B cell (primary cell): ENCODE data around the gene PSKH1. TPM values are rescaled to one million over a fixed set of nuclear protein-coding genes. Genes with fewer than 3 reads are reported as not detected.

Source experiments
- ATAC-seq: fragments of 200-7000 bp; cut with Tn5 transposase; one replicate; pipeline ENCODE4 v1.10.0; 2021; ENCODE audit warnings: low read depth, mild to moderate bottlenecking, moderate number of reproducible peaks, moderate library complexity
- CTCF ChIA-PET: fragments of 350-600 bp; sonication (Branson Sonifier 250); formaldehyde crosslinking; loops from one replicate; lab custom pipeline; 2021; ENCODE audit warnings: antibody characterized with exemption, inconsistent platforms; lab: Charles Lee
- POLR2A ChIA-PET: fragments of 350-600 bp; sonication (Branson Sonifier 250); formaldehyde crosslinking; loops from one replicate; lab custom pipeline; 2021; ENCODE audit warnings: antibody characterized with exemption; lab: Charles Lee
- DNase-seq: peaks from one replicate; pipeline ENCODE4 v3.0.0; 2013
- H2AFZ ChIP-seq: 2 replicates; pipeline ENCODE4 v1.6.1; 2012; ENCODE audit warnings: mild to moderate bottlenecking, low read depth, low read length; ENCODE audit not compliant: insufficient read depth, poor library complexity, severe bottlenecking
- H3K27ac ChIP-seq, 2 donors: 1 replicate in 1 of 2; 2 replicates in 1 of 2; pipeline ENCODE4 v1.5.1; 2012 to 2013; ENCODE audit warnings: low read length in 2 of 2, mild to moderate bottlenecking in 2 of 2, moderate library complexity in 1 of 2
- H3K27me3 ChIP-seq, 4 experiments: fragments of 200-600 bp in 1 of 4; sonication (generic) in 1 of 4; replicated peaks in 1 of 4; 1 replicate in 2 of 4; 2 replicates in 2 of 4; pipeline versions ENCODE4 v1.6.1 to v1.7.0; 2013 to 2016; ENCODE audit warnings: low read length in 3 of 4, mild to moderate bottlenecking in 2 of 4, mixed read lengths in 1 of 4, moderate library complexity in 1 of 4; ENCODE audit not compliant: insufficient read depth in 4 of 4, control insufficient read depth in 3 of 4; ENCODE audit errors: control extremely low read depth in 1 of 4
- H3K36me3 ChIP-seq, 2 experiments: replicated peaks in 1 of 2; 1 replicate in 1 of 2; 2 replicates in 1 of 2; pipeline versions ENCODE4 v1.6.1 to v1.7.1; 2013; ENCODE audit warnings: low read length in 1 of 2; ENCODE audit not compliant: insufficient read depth in 2 of 2, control insufficient read depth in 1 of 2; ENCODE audit errors: control extremely low read depth in 1 of 2, extremely low read depth in 1 of 2
- H3K4me1 ChIP-seq, 2 donors: fragments of 200-600 bp in 1 of 2; sonication (generic) in 1 of 2; 1 replicate in 1 of 2; 2 replicates in 1 of 2; pipeline versions ENCODE4 v1.5.1 to v1.6.1; 2013 to 2017; ENCODE audit warnings: low read length in 2 of 2; ENCODE audit not compliant: control insufficient read depth in 2 of 2, insufficient read depth in 2 of 2
- H3K4me2 ChIP-seq: replicated peaks from 2 replicates; pipeline ENCODE3; 2012; ENCODE audit warnings: mild to moderate bottlenecking, low read depth, low read length; ENCODE audit not compliant: poor library complexity, severe bottlenecking
- H3K4me3 ChIP-seq, 5 experiments: fragments of 200-600 bp in 1 of 5; sonication (generic) in 1 of 5; 1 replicate in 3 of 5; 2 replicates in 2 of 5; pipeline versions ENCODE4 v1.5.1 to v1.7.0; 2011 to 2016; ENCODE audit warnings: low read length in 4 of 5, mild to moderate bottlenecking in 4 of 5, low read depth in 2 of 5, control low read depth in 1 of 5, moderate library complexity in 1 of 5; ENCODE audit not compliant: insufficient read depth in 1 of 5; ENCODE audit errors: control extremely low read depth in 1 of 5, extremely low read depth in 1 of 5
- H3K79me2 ChIP-seq: fragments of 200-600 bp; sonication (generic); one replicate; pipeline ENCODE4 v1.6.0; 2016; ENCODE audit warnings: low read length; ENCODE audit not compliant: control insufficient read depth, insufficient read depth
- H3K9ac ChIP-seq: fragments of 200-600 bp; sonication (generic); 2 replicates; pipeline ENCODE4 v1.6.1; 2017; ENCODE audit warnings: mild to moderate bottlenecking, low read length, moderate library complexity
- H3K9me3 ChIP-seq, 3 donors: one replicate each; pipeline versions ENCODE4 v1.6.1 to v1.7.1; 2013; ENCODE audit warnings: low read length in 2 of 3; ENCODE audit not compliant: control insufficient read depth in 2 of 3, insufficient read depth in 1 of 3; ENCODE audit errors: control extremely low read depth in 1 of 3
- H4K20me1 ChIP-seq: 2 replicates; pipeline ENCODE4 v1.6.0; 2012; ENCODE audit warnings: mild to moderate bottlenecking, low read length; ENCODE audit not compliant: insufficient read depth, control insufficient read depth, poor library complexity, severe bottlenecking
- H3K27ac Mint-ChIP-seq: one replicate; pipeline ENCODE4 v1.8.0; 2021; ENCODE audit warnings: mixed read lengths
- H3K27me3 Mint-ChIP-seq: one replicate; pipeline ENCODE4 v1.8.0; 2021; ENCODE audit warnings: mixed read lengths
- H3K4me1 Mint-ChIP-seq: one replicate; pipeline ENCODE4 v1.8.0; 2021; ENCODE audit warnings: mixed read lengths
- H3K4me3 Mint-ChIP-seq: one replicate; pipeline ENCODE4 v1.8.0; 2021; ENCODE audit warnings: mixed read lengths
- H3K9me3 Mint-ChIP-seq: one replicate; pipeline ENCODE4 v1.8.0; 2022; ENCODE audit warnings: mixed read lengths; ENCODE audit not compliant: insufficient read depth
- EZH2 ChIP-seq: IDR thresholded peaks from 2 replicates; pipeline ENCODE4 v1.6.1; 2012; ENCODE audit warnings: borderline replicate concordance, low read depth, mild to moderate bottlenecking, moderate library complexity, low read length; ENCODE audit not compliant: insufficient read depth, poor library complexity, severe bottlenecking
- WGBS: methylation state at CpG from one replicate; pipeline ENCODE4 v1.1.5; 2013; ENCODE audit warnings: missing lambda C conversion rate; ENCODE audit not compliant: insufficient coverage; 5-methylcytosine and 5-hydroxymethylcytosine counted together
- intact Hi-C: fragments of 100-400 bp; cut with micrococcal nuclease; formaldehyde crosslinking; loops from one replicate; pipeline ENCODE4 v1.10.0; 2022
- polyA plus RNA-seq: library from polyadenylated mRNA; depleted of rRNA; stranded (reverse); fragments of >200 nt; gene quantifications from 2 replicates; pipeline ENCODE4 v1.2.3, GENCODE V29; 2012
- total RNA-seq, 2 donors: library from RNA; stranded (reverse); fragments of 120-200 nt in 1 of 2; gene quantifications; 1 replicate in 1 of 2; 2 replicates in 1 of 2; pipeline versions ENCODE4 v1.2.3 to v1.2.4, GENCODE V29; 2013 to 2022
- TF ChIP-seq, protein P1 (sequence below): fragments of 200-600 bp; IDR thresholded peaks from one replicate; pipeline ENCODE4 v1.8.0; 2022; ENCODE audit warnings: antibody characterized with exemption, mild to moderate bottlenecking

PSKH1 gene
- total and polyA plus RNA-seq, 2 donors (not counting 1 experiment from before 2014, with no cell fraction given): 20.1 to 29.1 TPM

DNA sequence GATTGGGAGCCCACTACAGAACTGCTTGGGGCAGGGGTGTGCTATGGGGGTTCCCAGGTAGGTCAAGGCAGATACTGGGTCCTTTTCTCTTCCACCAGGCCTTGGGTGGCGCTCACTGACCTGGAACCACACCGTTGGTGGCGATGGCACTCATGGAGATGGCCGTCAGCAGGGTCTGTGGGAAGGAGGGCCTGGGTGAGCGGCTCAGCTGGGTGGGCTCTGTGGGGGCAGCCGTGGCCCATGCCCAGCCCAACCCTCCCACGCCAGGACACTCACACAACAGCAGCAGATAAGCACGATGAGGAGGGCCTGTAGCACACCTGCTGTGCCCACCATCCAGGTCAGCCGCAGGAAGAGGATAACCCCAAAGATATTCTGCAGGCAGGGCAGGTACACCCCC lies 64.6 kb downstream of the PSKH1 start:
- H3K9me3 ChIP-seq: no peaks in the 10 kb centered on the region
- no peak overlapping the region for H3K4me3 Mint-ChIP-seq
- ChIA-PET CTCF (no interaction called here), POLR2A (no interaction called here)
- H3K27me3 ChIP-seq: no peaks in the 10 kb centered on the region
- H3K9me3 Mint-ChIP-seq: no peaks in the 10 kb centered on the region
- 95% methylated on average over 8 of the region's 9 CpGs for WGBS
- DNase-seq: no peak
- no peak overlapping the region for H3K4me3 ChIP-seq
- TF ChIP-seq, protein P1, sequence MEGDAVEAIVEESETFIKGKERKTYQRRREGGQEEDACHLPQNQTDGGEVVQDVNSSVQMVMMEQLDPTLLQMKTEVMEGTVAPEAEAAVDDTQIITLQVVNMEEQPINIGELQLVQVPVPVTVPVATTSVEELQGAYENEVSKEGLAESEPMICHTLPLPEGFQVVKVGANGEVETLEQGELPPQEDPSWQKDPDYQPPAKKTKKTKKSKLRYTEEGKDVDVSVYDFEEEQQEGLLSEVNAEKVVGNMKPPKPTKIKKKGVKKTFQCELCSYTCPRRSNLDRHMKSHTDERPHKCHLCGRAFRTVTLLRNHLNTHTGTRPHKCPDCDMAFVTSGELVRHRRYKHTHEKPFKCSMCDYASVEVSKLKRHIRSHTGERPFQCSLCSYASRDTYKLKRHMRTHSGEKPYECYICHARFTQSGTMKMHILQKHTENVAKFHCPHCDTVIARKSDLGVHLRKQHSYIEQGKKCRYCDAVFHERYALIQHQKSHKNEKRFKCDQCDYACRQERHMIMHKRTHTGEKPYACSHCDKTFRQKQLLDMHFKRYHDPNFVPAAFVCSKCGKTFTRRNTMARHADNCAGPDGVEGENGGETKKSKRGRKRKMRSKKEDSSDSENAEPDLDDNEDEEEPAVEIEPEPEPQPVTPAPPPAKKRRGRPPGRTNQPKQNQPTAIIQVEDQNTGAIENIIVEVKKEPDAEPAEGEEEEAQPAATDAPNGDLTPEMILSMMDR: no peak
- no peak for TF ChIP-seq EZH2
- H3K9ac ChIP-seq: no peak overlapping the region
- H3K27ac Mint-ChIP-seq: no peak overlapping the region
- no peaks in the 10 kb centered on the region for H3K4me1 Mint-ChIP-seq
- no peaks in the 10 kb centered on the region for H3K27me3 Mint-ChIP-seq
- no peak for ATAC-seq
- H3K79me2 ChIP-seq: peaks cover 12% of the 10 kb centered on the region
- H4K20me1 ChIP-seq: no peaks in the 10 kb centered on the region
- no peak overlapping the region for H2AFZ ChIP-seq
- H3K4me2 ChIP-seq: no peak overlapping the region
- H3K36me3 ChIP-seq: peaks cover 0 to 20% of the 10 kb centered on the region in 2 experiments
- intact Hi-C loops: no loop called here
- no peaks in the 10 kb centered on the region for H3K4me1 ChIP-seq
- no peak overlapping the region for H3K27ac ChIP-seq

DNA sequence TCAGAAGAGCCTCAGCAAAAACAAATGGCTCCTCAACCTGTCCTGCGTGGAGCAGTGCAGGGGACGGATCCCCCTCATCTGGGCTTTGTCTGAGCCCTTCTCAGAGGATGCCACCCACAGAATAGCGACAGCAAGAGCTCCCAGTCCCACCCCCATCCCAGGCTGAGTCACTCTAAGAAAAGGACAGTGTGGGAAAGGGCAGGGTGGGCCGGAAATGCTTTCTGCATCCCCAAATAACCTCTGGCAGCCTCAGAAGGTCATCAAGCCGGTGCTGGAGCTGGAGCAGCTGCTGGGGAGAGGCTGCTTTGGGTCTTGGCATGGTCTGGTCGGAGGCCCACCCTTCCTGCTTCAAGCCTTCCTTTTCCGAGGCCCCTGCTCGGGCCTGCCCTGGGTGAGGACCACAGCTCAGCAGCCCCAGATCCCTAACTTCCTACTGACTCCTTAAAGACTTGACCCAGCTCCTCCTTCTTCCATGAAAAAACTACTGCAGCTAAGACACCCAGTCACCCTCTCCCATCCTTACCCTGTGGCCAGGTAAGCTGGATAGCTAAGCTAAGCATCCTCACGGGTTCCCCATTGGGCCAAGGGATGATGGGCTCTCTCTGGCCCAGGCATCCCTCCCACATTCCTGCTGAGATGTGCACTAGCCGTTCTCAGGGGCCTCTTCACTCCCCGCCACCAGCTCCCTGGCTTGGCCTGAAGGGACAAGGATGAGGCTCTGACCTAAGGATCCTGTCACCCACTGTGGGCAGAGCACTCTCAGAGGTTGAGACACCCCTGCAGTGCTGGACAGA lies 66.7 kb downstream of the PSKH1 start:
- DNase-seq: no peak
- POLR2A ChIA-PET: no interaction called here
- H3K27me3 Mint-ChIP-seq: no peaks in the 10 kb centered on the region

More for the DNA sequence above, 66.7 kb downstream of the PSKH1 start:
- Mint-ChIP-seq H3K9me3 (no peaks in the 10 kb centered on the region), H3K4me1 (no peaks in the 10 kb centered on the region), H3K4me3 (no peak overlapping the region), H3K27ac (no peak overlapping the region)
- WGBS: 97% methylated on average over 9 of the region's 11 CpGs
- TF ChIP-seq, protein P1: no peak
- TF ChIP-seq EZH2: no peak
- Histone ChIP-seq H2AFZ (no peak overlapping the region), H3K9ac (no peak overlapping the region), H4K20me1 (no peaks in the 10 kb centered on the region), H3K4me3 (no peak overlapping the region), H3K4me2 (no peak overlapping the region), H3K27me3 (no peaks in the 10 kb centered on the region), H3K27ac (no peak overlapping the region), H3K9me3 (no peaks in the 10 kb centered on the region), H3K36me3 (peaks cover 0 to 27% of the 10 kb centered on the region in 2 experiments), H3K4me1 (no peaks in the 10 kb centered on the region), H3K79me2 (peaks cover 18% of the 10 kb centered on the region)
- intact Hi-C loops: loop anchor here (10.0 kb wide), 1 partner anchor 265 kb away; no protein-coding TSS in a partner anchor
- CTCF ChIA-PET: interaction anchor here (1.5 to 2.5 kb wide), 2 partner anchors 18 to 31 kb away, joined by 5 read pairs; no protein-coding TSS in a partner anchor
- ATAC-seq: no peak
